HepG2 (cell line): Measurements from ENCODE around the gene TMTC1. TPM values are rescaled to one million over a fixed set of nuclear protein-coding genes. Genes with fewer than 3 reads are reported as not detected.

Source experiments
- ATAC-seq: fragments of 200-7000 bp; cut with Tn5 transposase; 3 replicates; pipeline ENCODE4 v1.9.1; 2020; ENCODE audit warnings: mild to moderate bottlenecking, moderate library complexity
- BruUV-seq: library from RNA; stranded (reverse); fragments of 400-500 nt; replicated peaks from 2 replicates; lab custom pipeline; 2021; lab: Mats Ljungman, UMichigan
- CTCF ChIA-PET: fragments of 300-600 bp; formaldehyde crosslinking; extraction: SDS; loops from one replicate; lab custom pipeline; 2021; ENCODE audit warnings: low total read pairs, inconsistent platforms, low intra/inter-chr PET ratio; lab: Yijun Ruan, JAX
- POLR2A ChIA-PET: fragments of 350-600 bp; sonication (Branson Sonifier 250); formaldehyde crosslinking; loops from one replicate; lab custom pipeline; 2020; ENCODE audit warnings: antibody characterized with exemption, inconsistent platforms; lab: Yijun Ruan, JAX
- DNase-seq: peaks from one replicate; pipeline ENCODE4 v3.0.0-alpha.2; 2015; ENCODE audit warnings: low spot score
- FAIRE-seq: peaks from 3 replicates; lab custom pipeline; 2011; peaks lifted over from hg19 to GRCh38; lab: Jason Lieb, UNC
- H2AFZ ChIP-seq: one replicate; pipeline ENCODE4 v1.6.1; 2011; ENCODE audit warnings: low read length, inconsistent platforms
- H3K27ac ChIP-seq: fragments of 300-600 bp; 3 replicates; pipeline ENCODE4 v1.8.0; 2011; ENCODE audit warnings: mixed run types, mild to moderate bottlenecking, mixed read lengths, low read length, inconsistent platforms; ENCODE audit not compliant: insufficient read depth; ENCODE audit errors: extremely low read length
- H3K27me3 ChIP-seq, 2 experiments: fragments of 200-600 bp in 1 of 2; 2 replicates in 1 of 2; 3 replicates in 1 of 2; pipeline versions ENCODE4 v1.6.0 to v1.8.0; 2011; ENCODE audit warnings: low read length in 2 of 2, mild to moderate bottlenecking in 2 of 2, moderate library complexity in 2 of 2, inconsistent platforms in 1 of 2; ENCODE audit not compliant: insufficient read depth in 2 of 2, control insufficient read depth in 1 of 2
- H3K36me3 ChIP-seq, 2 experiments: fragments of 200-600 bp in 1 of 2; replicated peaks in 1 of 2; 2 replicates in 1 of 2; 3 replicates in 1 of 2; pipeline versions ENCODE4 v1.5.1 to v1.8.0; 2011; ENCODE audit warnings: low read length in 2 of 2, inconsistent platforms in 1 of 2; ENCODE audit not compliant: insufficient read depth in 2 of 2, control insufficient read depth in 1 of 2
- H3K4me1 ChIP-seq: 2 replicates; pipeline ENCODE4 v1.5.1; 2012; ENCODE audit warnings: low read length, inconsistent platforms; ENCODE audit not compliant: insufficient read depth
- H3K4me2 ChIP-seq: 2 replicates; pipeline ENCODE4 v1.6.0; 2011; ENCODE audit warnings: low read depth, low read length, inconsistent platforms
- H3K4me3 ChIP-seq, 3 experiments: fragments of 200-600 bp in 1 of 3; sonication (generic), shearing (Covaris generic) in 1 of 3; replicated peaks in 1 of 3; 2 replicates each; pipeline ENCODE4 v1.5.1; 2011 to 2016; ENCODE audit warnings: low read length in 3 of 3, inconsistent platforms in 2 of 3, low read depth in 2 of 3, mild to moderate bottlenecking in 2 of 3, control low read depth in 1 of 3, mixed read lengths in 1 of 3; ENCODE audit not compliant: insufficient read depth in 1 of 3
- H3K79me2 ChIP-seq: one replicate; pipeline ENCODE4 v1.6.1; 2011; ENCODE audit warnings: low read length, inconsistent platforms; ENCODE audit not compliant: insufficient read depth
- H3K9ac ChIP-seq: 2 replicates; pipeline ENCODE4 v1.6.0; 2011; ENCODE audit warnings: mild to moderate bottlenecking, low read depth, low read length, inconsistent platforms; ENCODE audit not compliant: insufficient read depth
- H3K9me3 ChIP-seq: 2 replicates; pipeline ENCODE4 v1.5.1; 2012; ENCODE audit warnings: mild to moderate bottlenecking, low read length
- H4K20me1 ChIP-seq: 2 replicates; pipeline ENCODE4 v1.6.0; 2011; ENCODE audit warnings: inconsistent platforms, mild to moderate bottlenecking, low read length, moderate library complexity; ENCODE audit not compliant: insufficient read depth
- GFI1 ChIP-seq: sonication (generic); formaldehyde crosslinking; IDR thresholded peaks from 2 replicates; pipeline ENCODE4 v1.5.0; 2020; ENCODE audit warnings: missing genetic modification reagents, mild to moderate bottlenecking, borderline replicate concordance
- TAF1 ChIP-seq: sonication (generic); formaldehyde crosslinking; IDR thresholded peaks from 2 replicates; pipeline ENCODE4 v1.4.0; 2020; ENCODE audit warnings: missing genetic modification reagents
- ZFP1 ChIP-seq: IDR thresholded peaks from 2 replicates; pipeline ENCODE4 v1.6.1; 2016
- ZNF124 ChIP-seq: sonication (generic); formaldehyde crosslinking; IDR thresholded peaks from 2 replicates; pipeline ENCODE4 v1.4.0; 2020; ENCODE audit warnings: missing genetic modification reagents
- ZNF251 ChIP-seq: sonication (generic); formaldehyde crosslinking; IDR thresholded peaks from 2 replicates; pipeline ENCODE4 v1.9.0; 2021; ENCODE audit warnings: mild to moderate bottlenecking, missing genetic modification reagents
- ZNF33B ChIP-seq: sonication (generic); formaldehyde crosslinking; IDR thresholded peaks from 2 replicates; pipeline ENCODE4 v1.5.1; 2020; ENCODE audit warnings: mild to moderate bottlenecking, missing genetic modification reagents
- ZNF556 ChIP-seq: sonication (generic); formaldehyde crosslinking; IDR thresholded peaks from 2 replicates; pipeline ENCODE4 v1.4.0; 2020; ENCODE audit warnings: mild to moderate bottlenecking, missing genetic modification reagents, borderline replicate concordance
- WGBS: methylation state at CpG from one replicate; pipeline ENCODE4 v1.1.6; 2017; ENCODE audit warnings: low lambda C conversion rate; 5-methylcytosine and 5-hydroxymethylcytosine counted together
- in situ Hi-C: cut with HindIII; loops from 2 replicates; pipeline ENCODE4 v1.10.0; 2017; ENCODE audit warnings: low pct_unique_long_range_greater_than_20kb; ENCODE audit not compliant: extremely low pct_ligation_motif_present
- intact Hi-C: fragments of 100-400 bp; cut with micrococcal nuclease; formaldehyde crosslinking; loops from one replicate; pipeline ENCODE4 v1.10.0; 2022; ENCODE audit not compliant: unreplicated experiment
- polyA plus RNA-seq, 8 experiments: library from polyadenylated mRNA; depleted of rRNA in 3 of 8; stranded (reverse) in 7 of 8; unstranded in 1 of 8; fragments of >200 nt; fragmentation: Illumina TruSeq in 4 of 8; extraction: Trizol in 4 of 8; gene quantifications; 2 replicates each; pipeline versions ENCODE4 v1.2.1 to v1.2.3, GENCODE V29; 2011 to 2016; ENCODE audit warnings: low read depth in 4 of 8, missing spikeins in 1 of 8, mixed read lengths in 1 of 8; ENCODE audit not compliant: insufficient read depth in 1 of 8
- total RNA-seq, 5 experiments: library from RNA; depleted of rRNA; stranded (reverse); fragments of >200 nt; fragmentation: Illumina TruSeq; extraction: Trizol; gene quantifications; 2 replicates each; pipeline ENCODE4 v1.2.3, GENCODE V29; 2016; ENCODE audit warnings: low read depth in 1 of 5
- TF ChIP-seq, protein P1 (sequence below): sonication (generic); formaldehyde crosslinking; IDR thresholded peaks from 2 replicates; pipeline ENCODE4 v1.9.0; 2022; ENCODE audit warnings: missing genetic modification reagents, mild to moderate bottlenecking, borderline replicate concordance
- TF ChIP-seq, protein P2 (sequence below): sonication (generic); formaldehyde crosslinking; IDR thresholded peaks from 2 replicates; pipeline ENCODE4 v1.5.0; 2020; ENCODE audit warnings: missing genetic modification reagents
- TF ChIP-seq, protein P3 (sequence below): sonication (generic); formaldehyde crosslinking; IDR thresholded peaks from 2 replicates; pipeline ENCODE4 v1.9.0; 2021; ENCODE audit warnings: mild to moderate bottlenecking, missing genetic modification reagents

Gene TMTC1
- total and polyA plus RNA-seq, 2 of the 13 experiments (the other 11 are each of a cell fraction or from before 2014, with no cell fraction given): 0.69 to 1.8 TPM

DNA sequence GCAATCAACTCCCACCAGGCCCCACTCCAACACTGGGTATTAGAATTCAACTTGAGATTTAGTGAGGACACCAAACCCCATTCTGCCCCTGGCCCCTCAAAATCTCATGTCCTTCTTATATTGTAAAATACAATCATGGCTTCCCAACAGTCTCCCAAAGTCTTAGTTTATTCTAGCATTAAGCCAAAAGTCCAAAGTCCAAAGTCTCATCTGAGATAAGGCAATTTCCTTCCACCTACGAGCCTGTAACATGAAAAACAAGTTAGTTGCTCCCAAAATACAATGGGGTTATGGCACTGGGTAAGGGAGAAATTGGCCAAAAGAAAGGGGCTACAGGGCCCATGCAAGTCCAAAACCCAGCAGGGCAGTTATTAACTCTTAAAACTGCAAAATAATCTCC is 46.6 kb upstream of the TMTC1 start:
- ATAC-seq: no peak
- ChIA-PET CTCF (no interaction called here), POLR2A (no interaction called here)
- Histone ChIP-seq H3K27ac (no peak overlapping the region), H3K27me3 (no peaks in the 10 kb centered on the region), H3K79me2 (no peaks in the 10 kb centered on the region), H3K9ac (no peak overlapping the region), H4K20me1 (no peaks in the 10 kb centered on the region), H3K36me3 (no peaks in the 10 kb centered on the region), H3K9me3 (peaks cover 23% of the 10 kb centered on the region), H3K4me1 (no peaks in the 10 kb centered on the region), H3K4me3 (no peak overlapping the region), H3K4me2 (no peak overlapping the region), H2AFZ (no peak overlapping the region)
- FAIRE-seq: no peak
- in situ Hi-C loops (no loop called here), intact Hi-C loops (no loop called here)
- TF ChIP-seq, protein P1, sequence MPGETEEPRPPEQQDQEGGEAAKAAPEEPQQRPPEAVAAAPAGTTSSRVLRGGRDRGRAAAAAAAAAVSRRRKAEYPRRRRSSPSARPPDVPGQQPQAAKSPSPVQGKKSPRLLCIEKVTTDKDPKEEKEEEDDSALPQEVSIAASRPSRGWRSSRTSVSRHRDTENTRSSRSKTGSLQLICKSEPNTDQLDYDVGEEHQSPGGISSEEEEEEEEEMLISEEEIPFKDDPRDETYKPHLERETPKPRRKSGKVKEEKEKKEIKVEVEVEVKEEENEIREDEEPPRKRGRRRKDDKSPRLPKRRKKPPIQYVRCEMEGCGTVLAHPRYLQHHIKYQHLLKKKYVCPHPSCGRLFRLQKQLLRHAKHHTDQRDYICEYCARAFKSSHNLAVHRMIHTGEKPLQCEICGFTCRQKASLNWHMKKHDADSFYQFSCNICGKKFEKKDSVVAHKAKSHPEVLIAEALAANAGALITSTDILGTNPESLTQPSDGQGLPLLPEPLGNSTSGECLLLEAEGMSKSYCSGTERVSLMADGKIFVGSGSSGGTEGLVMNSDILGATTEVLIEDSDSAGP (CRISPR knock-in tag): no peak
- no peak for TF ChIP-seq ZNF33B
- TF ChIP-seq, protein P2, sequence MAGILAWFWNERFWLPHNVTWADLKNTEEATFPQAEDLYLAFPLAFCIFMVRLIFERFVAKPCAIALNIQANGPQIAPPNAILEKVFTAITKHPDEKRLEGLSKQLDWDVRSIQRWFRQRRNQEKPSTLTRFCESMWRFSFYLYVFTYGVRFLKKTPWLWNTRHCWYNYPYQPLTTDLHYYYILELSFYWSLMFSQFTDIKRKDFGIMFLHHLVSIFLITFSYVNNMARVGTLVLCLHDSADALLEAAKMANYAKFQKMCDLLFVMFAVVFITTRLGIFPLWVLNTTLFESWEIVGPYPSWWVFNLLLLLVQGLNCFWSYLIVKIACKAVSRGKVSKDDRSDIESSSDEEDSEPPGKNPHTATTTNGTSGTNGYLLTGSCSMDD (CRISPR knock-in tag): no peak
- TF ChIP-seq ZNF124 (CRISPR knock-in tag): no peak
- no peak for TF ChIP-seq ZNF556 (CRISPR knock-in tag)
- TF ChIP-seq, protein P3, sequence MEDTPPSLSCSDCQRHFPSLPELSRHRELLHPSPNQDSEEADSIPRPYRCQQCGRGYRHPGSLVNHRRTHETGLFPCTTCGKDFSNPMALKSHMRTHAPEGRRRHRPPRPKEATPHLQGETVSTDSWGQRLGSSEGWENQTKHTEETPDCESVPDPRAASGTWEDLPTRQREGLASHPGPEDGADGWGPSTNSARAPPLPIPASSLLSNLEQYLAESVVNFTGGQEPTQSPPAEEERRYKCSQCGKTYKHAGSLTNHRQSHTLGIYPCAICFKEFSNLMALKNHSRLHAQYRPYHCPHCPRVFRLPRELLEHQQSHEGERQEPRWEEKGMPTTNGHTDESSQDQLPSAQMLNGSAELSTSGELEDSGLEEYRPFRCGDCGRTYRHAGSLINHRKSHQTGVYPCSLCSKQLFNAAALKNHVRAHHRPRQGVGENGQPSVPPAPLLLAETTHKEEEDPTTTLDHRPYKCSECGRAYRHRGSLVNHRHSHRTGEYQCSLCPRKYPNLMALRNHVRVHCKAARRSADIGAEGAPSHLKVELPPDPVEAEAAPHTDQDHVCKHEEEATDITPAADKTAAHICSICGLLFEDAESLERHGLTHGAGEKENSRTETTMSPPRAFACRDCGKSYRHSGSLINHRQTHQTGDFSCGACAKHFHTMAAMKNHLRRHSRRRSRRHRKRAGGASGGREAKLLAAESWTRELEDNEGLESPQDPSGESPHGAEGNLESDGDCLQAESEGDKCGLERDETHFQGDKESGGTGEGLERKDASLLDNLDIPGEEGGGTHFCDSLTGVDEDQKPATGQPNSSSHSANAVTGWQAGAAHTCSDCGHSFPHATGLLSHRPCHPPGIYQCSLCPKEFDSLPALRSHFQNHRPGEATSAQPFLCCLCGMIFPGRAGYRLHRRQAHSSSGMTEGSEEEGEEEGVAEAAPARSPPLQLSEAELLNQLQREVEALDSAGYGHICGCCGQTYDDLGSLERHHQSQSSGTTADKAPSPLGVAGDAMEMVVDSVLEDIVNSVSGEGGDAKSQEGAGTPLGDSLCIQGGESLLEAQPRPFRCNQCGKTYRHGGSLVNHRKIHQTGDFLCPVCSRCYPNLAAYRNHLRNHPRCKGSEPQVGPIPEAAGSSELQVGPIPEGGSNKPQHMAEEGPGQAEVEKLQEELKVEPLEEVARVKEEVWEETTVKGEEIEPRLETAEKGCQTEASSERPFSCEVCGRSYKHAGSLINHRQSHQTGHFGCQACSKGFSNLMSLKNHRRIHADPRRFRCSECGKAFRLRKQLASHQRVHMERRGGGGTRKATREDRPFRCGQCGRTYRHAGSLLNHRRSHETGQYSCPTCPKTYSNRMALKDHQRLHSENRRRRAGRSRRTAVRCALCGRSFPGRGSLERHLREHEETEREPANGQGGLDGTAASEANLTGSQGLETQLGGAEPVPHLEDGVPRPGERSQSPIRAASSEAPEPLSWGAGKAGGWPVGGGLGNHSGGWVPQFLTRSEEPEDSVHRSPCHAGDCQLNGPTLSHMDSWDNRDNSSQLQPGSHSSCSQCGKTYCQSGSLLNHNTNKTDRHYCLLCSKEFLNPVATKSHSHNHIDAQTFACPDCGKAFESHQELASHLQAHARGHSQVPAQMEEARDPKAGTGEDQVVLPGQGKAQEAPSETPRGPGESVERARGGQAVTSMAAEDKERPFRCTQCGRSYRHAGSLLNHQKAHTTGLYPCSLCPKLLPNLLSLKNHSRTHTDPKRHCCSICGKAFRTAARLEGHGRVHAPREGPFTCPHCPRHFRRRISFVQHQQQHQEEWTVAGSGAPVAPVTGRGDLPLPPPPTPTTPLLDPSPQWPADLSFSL (CRISPR knock-in tag): no peak
- no peak for TF ChIP-seq GFI1 (CRISPR knock-in tag)
- TF ChIP-seq TAF1 (CRISPR knock-in tag): no peak
- no peak for TF ChIP-seq ZNF251
- no peak for TF ChIP-seq ZFP1
- no peak for DNase-seq
- no TSS peak for BruUV-seq
- WGBS: 0% methylated on average over 1 of the region's 1 CpG
